ENCODE results near the gene GPX7.

GPX7 gene

DNA sequence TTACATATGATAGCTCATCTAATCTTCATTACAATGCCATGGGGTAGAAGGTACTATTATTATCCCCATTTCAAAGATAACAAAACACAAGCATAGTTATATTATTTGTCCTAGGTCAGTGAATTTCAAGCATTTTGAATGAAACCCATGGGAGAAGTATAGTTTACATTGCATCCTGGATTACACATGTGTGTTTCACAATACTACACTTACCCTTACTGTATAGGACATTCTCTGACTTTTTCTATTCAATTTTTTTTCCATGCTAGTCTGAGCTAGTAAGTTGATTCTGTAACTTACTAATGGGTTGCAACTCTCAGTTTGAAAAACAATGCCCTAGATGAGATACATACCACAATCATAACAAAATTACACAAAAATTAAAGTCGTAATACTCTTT lies 8.7 kb upstream of the GPX7 start:
- no peak for DNase-seq (ENCODE audit: low read depth in 2 of 2)
- no peak overlapping the region for H3K4me3 ChIP-seq (replicated peaks in 1 of 2; ENCODE audit: low read depth in 2 of 2, low read length in 2 of 2)
- TF ChIP-seq, protein P1, sequence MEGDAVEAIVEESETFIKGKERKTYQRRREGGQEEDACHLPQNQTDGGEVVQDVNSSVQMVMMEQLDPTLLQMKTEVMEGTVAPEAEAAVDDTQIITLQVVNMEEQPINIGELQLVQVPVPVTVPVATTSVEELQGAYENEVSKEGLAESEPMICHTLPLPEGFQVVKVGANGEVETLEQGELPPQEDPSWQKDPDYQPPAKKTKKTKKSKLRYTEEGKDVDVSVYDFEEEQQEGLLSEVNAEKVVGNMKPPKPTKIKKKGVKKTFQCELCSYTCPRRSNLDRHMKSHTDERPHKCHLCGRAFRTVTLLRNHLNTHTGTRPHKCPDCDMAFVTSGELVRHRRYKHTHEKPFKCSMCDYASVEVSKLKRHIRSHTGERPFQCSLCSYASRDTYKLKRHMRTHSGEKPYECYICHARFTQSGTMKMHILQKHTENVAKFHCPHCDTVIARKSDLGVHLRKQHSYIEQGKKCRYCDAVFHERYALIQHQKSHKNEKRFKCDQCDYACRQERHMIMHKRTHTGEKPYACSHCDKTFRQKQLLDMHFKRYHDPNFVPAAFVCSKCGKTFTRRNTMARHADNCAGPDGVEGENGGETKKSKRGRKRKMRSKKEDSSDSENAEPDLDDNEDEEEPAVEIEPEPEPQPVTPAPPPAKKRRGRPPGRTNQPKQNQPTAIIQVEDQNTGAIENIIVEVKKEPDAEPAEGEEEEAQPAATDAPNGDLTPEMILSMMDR (IDR thresholded peaks at IDR 0.05; ENCODE audit: low read depth, low read length), result no peak

DNA sequence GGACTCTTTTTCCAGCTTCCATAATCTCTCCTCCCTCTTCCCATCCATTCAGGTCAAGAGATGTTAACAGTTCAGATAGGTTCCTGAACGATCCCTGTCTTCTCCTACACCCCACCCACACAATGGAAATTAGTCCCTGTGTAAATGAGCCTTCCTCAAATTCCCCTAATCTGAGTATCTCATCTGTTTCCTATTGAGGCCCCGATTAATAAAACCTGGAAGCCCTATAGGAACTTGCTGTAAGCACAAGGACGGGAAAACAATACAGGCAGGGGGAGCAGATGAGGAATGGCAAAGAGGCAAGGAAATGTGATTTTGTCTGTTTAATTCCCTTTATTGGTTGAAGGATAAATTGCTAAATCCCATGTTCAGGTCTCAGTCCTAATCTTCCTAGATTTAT lies 7.1 kb upstream of the GPX7 start:
- TF ChIP-seq, protein P1 (IDR thresholded peaks at IDR 0.05; ENCODE audit: low read depth, low read length), result no peak
- DNase-seq (ENCODE audit: low read depth in 2 of 2), result no peak

DNA sequence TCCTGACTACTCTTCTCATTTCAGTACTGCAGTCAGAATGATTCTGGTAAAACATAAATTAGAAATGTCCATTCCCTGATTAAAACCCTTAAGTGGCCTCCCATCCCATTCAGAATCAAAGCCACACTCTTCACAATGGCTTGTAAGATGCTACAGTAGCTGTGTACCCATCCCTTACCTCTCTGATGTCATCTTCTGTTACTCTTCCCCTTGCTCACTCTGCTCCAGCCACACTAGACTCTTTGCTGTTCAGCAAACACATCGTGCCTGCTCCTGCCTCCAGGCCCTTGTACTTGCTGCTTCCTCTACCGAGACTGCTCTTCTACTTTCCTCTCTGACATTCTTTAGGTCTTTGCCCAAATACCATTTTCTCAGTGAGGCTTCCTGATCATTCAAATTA lies 4.3 kb upstream of the GPX7 start:
- DNase-seq (ENCODE audit: low read depth in 2 of 2), result no peak
- TF ChIP-seq, protein P1 (IDR thresholded peaks at IDR 0.05; ENCODE audit: low read depth, low read length), result no peak
- no peak overlapping the region for H3K4me3 ChIP-seq (replicated peaks in 1 of 2; ENCODE audit: low read depth in 2 of 2, low read length in 2 of 2)

More for the DNA sequence above, 7.1 kb upstream of the GPX7 start:
- no peak overlapping the region for H3K4me3 ChIP-seq (replicated peaks in 1 of 2; ENCODE audit: low read depth in 2 of 2, low read length in 2 of 2)

DNA sequence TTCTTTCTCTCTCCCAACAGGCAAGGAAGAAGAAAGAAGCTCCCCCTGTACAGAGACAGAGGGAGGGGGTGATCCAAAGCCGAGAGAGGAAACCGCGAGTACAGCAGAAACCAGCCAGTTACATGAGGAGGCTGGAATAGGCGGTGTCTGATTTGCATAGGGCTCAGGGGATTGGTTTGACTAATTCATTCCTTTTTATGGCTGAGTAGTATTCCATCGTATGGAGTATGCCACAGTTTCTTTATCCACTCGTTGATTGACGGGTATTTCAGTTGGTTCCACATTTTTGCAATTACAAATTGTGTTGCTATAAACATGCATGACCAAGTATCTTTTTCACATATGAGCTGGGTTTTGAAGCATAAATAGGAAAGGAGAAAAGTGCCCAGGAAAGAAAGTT lies 3.4 kb upstream of the GPX7 start:
- DNase-seq (ENCODE audit: low read depth in 2 of 2), result no peak
- no peak overlapping the region for H3K4me3 ChIP-seq (replicated peaks in 1 of 2; ENCODE audit: low read depth in 2 of 2, low read length in 2 of 2)
- TF ChIP-seq, protein P1 (IDR thresholded peaks at IDR 0.05; ENCODE audit: low read depth, low read length), result no peak

DNA sequence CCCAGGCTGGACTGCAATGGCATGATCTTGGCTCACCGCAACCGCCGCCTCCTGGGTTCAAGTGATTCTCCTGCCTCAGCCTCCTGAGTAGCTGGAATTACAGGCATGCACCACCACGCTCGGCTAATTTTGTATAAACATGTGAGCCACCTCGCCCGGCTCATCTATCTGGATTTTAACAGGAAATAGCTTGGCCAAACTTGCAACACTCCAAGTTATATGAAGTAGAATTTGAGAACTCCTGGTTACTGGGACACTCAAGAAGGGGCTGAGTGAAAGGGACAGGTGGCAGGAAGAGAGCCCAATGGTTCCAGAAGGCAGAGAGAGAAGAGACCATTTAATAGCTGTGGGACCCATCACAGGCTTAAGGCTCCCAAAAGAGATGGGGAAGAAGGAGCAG lies 2.9 kb upstream of the GPX7 start:
- no peak overlapping the region for H3K4me3 ChIP-seq (replicated peaks in 1 of 2; ENCODE audit: low read depth in 2 of 2, low read length in 2 of 2)
- no peak for DNase-seq (ENCODE audit: low read depth in 2 of 2)
- TF ChIP-seq, protein P1 (IDR thresholded peaks at IDR 0.05; ENCODE audit: low read depth, low read length), result no peak

DNA sequence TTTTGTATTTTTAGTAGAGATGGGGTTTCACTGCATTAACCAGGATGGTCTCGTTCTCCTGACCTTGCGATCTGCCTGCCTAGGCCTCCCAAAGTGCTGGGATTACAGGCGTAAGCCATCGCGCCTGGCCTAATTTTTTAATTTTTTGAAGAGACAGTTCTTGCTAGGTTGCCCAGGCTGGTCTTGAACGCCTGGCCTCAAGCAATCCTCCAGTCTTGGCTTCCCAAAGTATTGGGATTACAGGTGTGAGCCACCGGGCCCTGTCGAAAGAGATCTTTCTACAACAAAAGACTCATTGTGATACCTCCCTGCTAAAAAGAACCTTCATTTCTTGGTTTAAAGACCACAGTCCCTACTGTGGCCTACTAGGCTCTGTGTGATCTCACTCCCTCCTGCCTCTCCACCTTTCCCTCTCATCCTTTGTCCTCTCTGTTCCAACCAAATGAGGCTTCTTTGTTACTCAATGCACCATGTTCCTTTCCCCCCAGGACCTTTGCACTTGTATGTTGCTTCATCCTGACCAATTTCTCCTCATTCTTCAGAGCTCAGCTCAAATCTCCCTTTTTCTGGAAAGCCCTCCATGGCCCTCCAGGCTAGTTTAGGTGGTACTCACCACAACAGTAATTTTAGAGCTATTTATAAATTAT lies 1.5 kb upstream of the GPX7 start:
- H3K4me3 ChIP-seq (replicated peaks in 1 of 2; ENCODE audit: low read depth in 2 of 2, low read length in 2 of 2), result no peak overlapping the region
- no peak for DNase-seq (ENCODE audit: low read depth in 2 of 2)
- TF ChIP-seq, protein P1 (IDR thresholded peaks at IDR 0.05; ENCODE audit: low read depth, low read length), result no peak

DNA sequence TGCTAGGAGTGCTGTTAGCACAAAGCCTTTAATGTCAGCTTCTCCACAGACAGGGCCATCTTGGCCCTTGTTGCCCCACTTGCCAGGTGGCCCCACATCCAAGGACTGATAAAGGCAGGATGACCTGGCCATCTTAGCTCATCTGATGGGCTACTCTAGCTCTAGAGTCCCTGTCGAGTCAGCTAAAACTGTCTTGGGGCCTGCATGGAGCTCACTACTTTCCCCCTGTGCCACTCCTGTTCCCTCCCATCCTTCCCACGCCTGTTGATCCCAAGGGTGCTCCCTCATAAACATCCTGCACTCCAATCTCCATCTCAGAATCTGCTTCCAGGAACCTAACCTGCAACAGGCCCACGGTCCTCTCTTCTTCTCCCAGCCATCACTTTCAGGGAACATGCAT lies 652 bp upstream of the GPX7 start:
- DNase-seq (ENCODE audit: low read depth in 2 of 2), result no peak
- no peak overlapping the region for H3K4me3 ChIP-seq (replicated peaks in 1 of 2; ENCODE audit: low read depth in 2 of 2, low read length in 2 of 2)
- TF ChIP-seq, protein P1 (IDR thresholded peaks at IDR 0.05; ENCODE audit: low read depth, low read length), result no peak
